Measurements from ENCODE around the gene GAS6. TPM values are rescaled to one million over a fixed set of nuclear protein-coding genes. Genes with fewer than 3 reads are reported as not detected.

The GAS6 gene
- total and polyA plus RNA-seq, 2 experiments from 2014 or later, result 91.8 to 112 TPM

DNA sequence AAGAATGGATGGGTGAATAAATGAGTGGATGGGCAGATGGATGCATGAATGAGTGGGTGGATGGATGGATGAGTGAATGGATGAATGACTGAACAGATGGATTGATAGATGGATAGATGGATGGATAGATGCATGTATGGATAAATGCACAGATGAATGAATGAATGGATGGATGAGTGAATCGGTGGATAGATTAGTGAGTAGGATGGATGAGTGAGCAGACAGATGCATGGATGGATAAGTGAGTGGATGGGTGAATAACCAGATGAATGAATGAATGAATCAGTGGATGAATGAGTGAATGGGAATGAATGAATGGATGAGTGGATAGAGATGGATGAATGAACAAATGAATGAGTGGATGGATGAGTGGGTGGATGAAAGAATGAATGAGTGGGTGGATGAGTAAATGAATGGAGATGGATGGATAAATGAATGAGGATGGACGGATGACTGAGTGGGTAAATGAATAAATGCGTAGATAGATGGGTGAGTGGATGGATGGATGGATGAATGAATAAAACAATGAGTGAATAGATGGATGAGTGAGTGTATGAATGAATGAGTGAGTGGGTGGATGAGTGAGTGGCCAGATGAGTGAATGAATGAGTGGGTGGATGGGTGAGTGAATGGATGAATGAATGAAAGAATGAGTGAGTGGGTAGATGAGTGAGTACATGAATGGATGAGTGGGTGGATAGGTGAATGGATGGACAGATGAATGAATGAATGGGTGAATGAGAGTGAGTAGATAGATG is 13.0 kb downstream of the GAS6 start:
- TF ChIP-seq, protein P1, sequence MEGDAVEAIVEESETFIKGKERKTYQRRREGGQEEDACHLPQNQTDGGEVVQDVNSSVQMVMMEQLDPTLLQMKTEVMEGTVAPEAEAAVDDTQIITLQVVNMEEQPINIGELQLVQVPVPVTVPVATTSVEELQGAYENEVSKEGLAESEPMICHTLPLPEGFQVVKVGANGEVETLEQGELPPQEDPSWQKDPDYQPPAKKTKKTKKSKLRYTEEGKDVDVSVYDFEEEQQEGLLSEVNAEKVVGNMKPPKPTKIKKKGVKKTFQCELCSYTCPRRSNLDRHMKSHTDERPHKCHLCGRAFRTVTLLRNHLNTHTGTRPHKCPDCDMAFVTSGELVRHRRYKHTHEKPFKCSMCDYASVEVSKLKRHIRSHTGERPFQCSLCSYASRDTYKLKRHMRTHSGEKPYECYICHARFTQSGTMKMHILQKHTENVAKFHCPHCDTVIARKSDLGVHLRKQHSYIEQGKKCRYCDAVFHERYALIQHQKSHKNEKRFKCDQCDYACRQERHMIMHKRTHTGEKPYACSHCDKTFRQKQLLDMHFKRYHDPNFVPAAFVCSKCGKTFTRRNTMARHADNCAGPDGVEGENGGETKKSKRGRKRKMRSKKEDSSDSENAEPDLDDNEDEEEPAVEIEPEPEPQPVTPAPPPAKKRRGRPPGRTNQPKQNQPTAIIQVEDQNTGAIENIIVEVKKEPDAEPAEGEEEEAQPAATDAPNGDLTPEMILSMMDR (IDR thresholded peaks at IDR 0.05; ENCODE audit: low read depth, low read length), result no peak
- Histone ChIP-seq H3K4me3 (no peak overlapping the region), H3K27me3 (no peaks in the 10 kb centered on the region), H3K27ac (no peak overlapping the region), H3K9me3 (ENCODE audit: low read depth) (no peaks in the 10 kb centered on the region), H3K4me1 (ENCODE audit: low read depth) (no peaks in the 10 kb centered on the region), H3K36me3 (no peaks in the 10 kb centered on the region)
- DNase-seq (ENCODE audit: low read depth in 1 of 2, low spot score in 1 of 2), result no peak

- H3K27me3 ChIP-seq, result no peaks in the 10 kb centered on the region
- DNase-seq (ENCODE audit: low read depth in 1 of 2, low spot score in 1 of 2), result no peak
- no peaks in the 10 kb centered on the region for H3K36me3 ChIP-seq
- no peaks in the 10 kb centered on the region for H3K4me1 ChIP-seq (ENCODE audit: low read depth)
- H3K9me3 ChIP-seq (ENCODE audit: low read depth), result no peaks in the 10 kb centered on the region
- no peak overlapping the region for H3K4me3 ChIP-seq
- no peak overlapping the region for H3K27ac ChIP-seq
- TF ChIP-seq, protein P1 (IDR thresholded peaks at IDR 0.05; ENCODE audit: low read depth, low read length), result no peak
Observed at GRCh38 chr13:113849981-113850721, 13.7 kb downstream of the GAS6 start.

DNA sequence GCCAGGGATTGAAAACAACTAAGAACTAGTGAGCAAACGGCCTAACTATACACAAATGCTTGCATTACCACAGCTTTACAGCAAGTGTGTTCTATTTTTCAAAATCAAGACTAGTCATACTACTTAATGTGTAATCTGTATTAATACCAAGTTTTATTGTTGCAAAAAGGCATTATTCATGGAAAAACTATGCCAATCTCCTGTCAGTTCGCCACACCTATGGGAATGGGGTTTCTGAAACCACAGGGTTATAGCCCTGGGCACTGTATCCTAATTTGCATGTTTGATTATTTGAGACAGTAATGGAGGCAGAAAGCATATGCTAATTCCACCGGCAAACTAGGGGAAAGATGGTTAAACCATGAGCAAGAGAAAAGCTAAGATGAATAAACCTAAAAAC is 14.3 kb downstream of the GAS6 start:
- TF ChIP-seq, protein P1 (IDR thresholded peaks at IDR 0.05; ENCODE audit: low read depth, low read length), result no peak
- Histone ChIP-seq H3K27ac (no peak overlapping the region), H3K4me1 (ENCODE audit: low read depth) (peaks cover under 1% of the 10 kb centered on the region), H3K36me3 (no peaks in the 10 kb centered on the region), H3K27me3 (no peaks in the 10 kb centered on the region), H3K4me3 (no peak overlapping the region), H3K9me3 (ENCODE audit: low read depth) (no peaks in the 10 kb centered on the region)
- DNase-seq (ENCODE audit: low read depth in 1 of 2, low spot score in 1 of 2), result no peak

DNA sequence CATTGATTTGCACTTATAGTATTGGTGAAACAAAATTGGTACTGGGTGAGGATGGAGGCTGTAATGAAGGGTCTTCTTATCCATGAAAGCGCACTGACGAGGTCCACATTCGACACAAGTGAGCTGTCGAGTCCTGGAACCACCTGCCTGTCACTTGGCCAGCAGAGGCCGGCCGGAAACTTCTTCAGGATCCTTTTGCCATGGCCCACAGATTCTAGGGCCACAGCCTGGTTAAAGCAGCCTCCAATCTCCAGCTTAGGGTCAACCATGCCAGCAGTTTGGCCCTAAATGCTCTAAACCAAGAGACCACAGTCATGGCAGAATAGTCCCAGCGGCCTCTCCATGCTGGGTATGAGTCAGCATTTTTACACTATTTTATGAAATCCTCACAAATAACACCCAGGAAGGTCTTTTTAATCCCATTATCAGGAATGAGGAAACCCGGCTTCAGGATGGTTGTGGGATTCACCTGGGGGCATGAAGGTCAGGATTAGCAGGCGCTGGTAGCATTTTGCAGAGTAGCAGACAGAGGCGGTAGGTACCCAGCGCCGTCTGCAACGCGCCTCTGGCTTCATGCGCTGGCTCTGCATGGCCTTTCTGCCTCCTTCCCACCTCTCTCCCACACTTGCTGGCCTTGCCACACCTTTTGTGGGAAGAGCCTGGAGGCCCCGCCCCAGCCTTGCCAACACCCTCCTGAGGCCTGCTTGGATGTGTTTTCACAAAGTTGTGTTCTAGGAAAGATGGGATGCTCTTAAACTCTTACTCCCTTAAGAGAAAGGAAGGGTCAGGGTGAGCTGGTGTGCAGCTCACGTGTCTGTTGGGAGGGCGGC is 15.2 kb downstream of the GAS6 start:
- TF ChIP-seq, protein P1 (IDR thresholded peaks at IDR 0.05; ENCODE audit: low read depth, low read length), result no peak
- no peak for DNase-seq (ENCODE audit: low read depth in 1 of 2, low spot score in 1 of 2)
- no peak overlapping the region for H3K27ac ChIP-seq

GRCh38 chr13:113848020-113848419 is 15.9 kb downstream of the GAS6 start:
- Histone ChIP-seq H3K27ac (no peak overlapping the region), H3K4me1 (ENCODE audit: low read depth) (peaks cover 8% of the 10 kb centered on the region), H3K27me3 (no peaks in the 10 kb centered on the region), H3K4me3 (no peak overlapping the region), H3K9me3 (ENCODE audit: low read depth) (no peaks in the 10 kb centered on the region), H3K36me3 (no peaks in the 10 kb centered on the region)
- TF ChIP-seq, protein P1 (IDR thresholded peaks at IDR 0.05; ENCODE audit: low read depth, low read length), result no peak
- DNase-seq (ENCODE audit: low read depth in 1 of 2, low spot score in 1 of 2), result no peak

More for the DNA sequence above, 15.2 kb downstream of the GAS6 start:
- Histone ChIP-seq H3K4me1 (ENCODE audit: low read depth) (peaks cover 4% of the 10 kb centered on the region), H3K27me3 (no peaks in the 10 kb centered on the region), H3K4me3 (no peak overlapping the region), H3K36me3 (no peaks in the 10 kb centered on the region), H3K9me3 (ENCODE audit: low read depth) (no peaks in the 10 kb centered on the region)
